NCI-H2227 (cell line): ENCODE data around the gene EIF4E.
"Not testable (repeated sequence)": the region's sequence is repeated elsewhere in the genome, so short reads cannot be mapped to it uniquely, and the experiment has no call there.

Source experiments
- DNase-seq: peaks from one replicate; lab custom pipeline; 2025; ENCODE audit not compliant: unreplicated experiment; lab: John Stamatoyannopoulos, UW

EIF4E gene

GRCh38 chr4:98932539-98932938 lies 3.6 kb upstream of the EIF4E start:
- no peak for DNase-seq

GRCh38 chr4:98930311-98930865 lies 1.5 kb upstream of the EIF4E start:
- DNase-seq, result no peak

GRCh38 chr4:98929341-98930267 lies 671 bp upstream of the EIF4E start:
- DNase-seq, result peak; percentile 64

GRCh38 chr4:98928131-98928504 lies 815 bp downstream of the EIF4E start:
- peak; percentile 75 for DNase-seq

GRCh38 chr4:98926257-98926656 lies 2.7 kb downstream of the EIF4E start:
- not testable (repeated sequence) for DNase-seq

GRCh38 chr4:98921292-98921691 lies 7.6 kb downstream of the EIF4E start:
- no peak for DNase-seq

GRCh38 chr4:98919996-98920395 lies 8.9 kb downstream of the EIF4E start:
- no peak for DNase-seq

- DNase-seq, result not testable (repeated sequence)
Observed at GRCh38 chr4:98910728-98911127, 18.2 kb downstream of the EIF4E start.

GRCh38 chr4:98909646-98910401 lies 19.1 kb downstream of the EIF4E start:
- DNase-seq, result no peak

GRCh38 chr4:98908703-98909262 lies 20.1 kb downstream of the EIF4E start:
- DNase-seq, result no peak

GRCh38 chr4:98908182-98908581 lies 20.8 kb downstream of the EIF4E start:
- DNase-seq, result no peak

- no peak for DNase-seq
Observed at GRCh38 chr4:98905839-98906238, 23.1 kb downstream of the EIF4E start.

- DNase-seq, result no peak
Observed at GRCh38 chr4:98905297-98905696, 23.6 kb downstream of the EIF4E start.

- DNase-seq, result no peak
Observed at GRCh38 chr4:98903963-98904362, 25.0 kb downstream of the EIF4E start.

GRCh38 chr4:98903561-98903960 lies 25.4 kb downstream of the EIF4E start:
- no peak for DNase-seq

- DNase-seq, result no peak
Observed at GRCh38 chr4:98899277-98899676, 29.7 kb downstream of the EIF4E start.

GRCh38 chr4:98891478-98892337 lies 37.2 kb downstream of the EIF4E start:
- no peak for DNase-seq

GRCh38 chr4:98890702-98891455 lies 38.1 kb downstream of the EIF4E start:
- DNase-seq, result no peak

GRCh38 chr4:98887145-98887544 lies 41.8 kb downstream of the EIF4E start:
- DNase-seq, result no peak

GRCh38 chr4:98886382-98886781 lies 42.6 kb downstream of the EIF4E start:
- DNase-seq, result not testable (repeated sequence)
